ENCODE data around the gene TTC34.

DNA sequence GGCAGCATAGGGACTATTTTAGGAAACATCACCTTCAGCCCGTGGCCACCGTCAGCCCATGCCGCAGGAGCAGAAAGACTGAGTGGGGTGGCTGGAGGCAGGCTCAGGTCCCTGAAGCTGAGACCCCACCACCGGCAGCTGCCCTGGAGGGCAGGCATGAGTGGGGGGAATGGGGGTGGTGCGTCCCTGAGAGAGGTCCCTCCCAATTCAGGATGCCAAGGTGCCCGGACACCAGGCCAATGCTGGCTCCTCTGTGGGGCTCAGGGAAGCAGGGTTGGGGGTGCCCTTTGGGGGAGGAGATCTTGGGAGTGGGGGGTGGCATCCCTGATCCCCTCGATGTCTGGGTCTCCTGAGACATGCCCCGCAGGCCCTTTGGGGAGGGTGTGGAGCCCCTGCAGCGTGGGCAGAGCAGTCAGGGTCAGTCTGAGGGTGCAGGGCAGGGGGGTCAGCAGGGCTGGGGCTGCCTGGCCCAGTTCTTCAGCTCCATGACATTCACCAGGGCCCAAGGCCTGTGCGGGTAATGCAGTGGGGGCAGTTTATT is 998 bp upstream of the TTC34 start:
- no peak for TF ChIP-seq SP1 (IDR thresholded peaks at IDR 0.05)
- no peak for TF ChIP-seq PKNOX1 (IDR thresholded peaks at IDR 0.05)
- no peak for TF ChIP-seq BHLHE40 (IDR thresholded peaks at IDR 0.05; ENCODE audit: borderline replicate concordance)
- TF ChIP-seq FOXM1 (IDR thresholded peaks at IDR 0.05; ENCODE audit: borderline replicate concordance): no peak
- TF ChIP-seq FOXA1 (IDR thresholded peaks at IDR 0.05): no peak
- TF ChIP-seq TARDBP (IDR thresholded peaks at IDR 0.05): no peak

Measured in HEK293T (cell line).